Stomach (tissue), 9 donors: ENCODE results near the gene RIMS4. TPM values are rescaled to one million over a fixed set of nuclear protein-coding genes. Genes with fewer than 3 reads are reported as not detected.
A peak's percentile ranks its signal among the peaks of the same experiment; 100 is the strongest.

Experiments
- DNase-seq, 2 donors: peaks; one replicate each; pipeline versions ENCODE4 v3.0.0 to v3.0.0-alpha.2; 2013 to 2019
- H3K27ac ChIP-seq, 5 donors: fragments of 200-600 bp in 4 of 5; sonication (generic) in 4 of 5; one replicate each; pipeline ENCODE4 v1.5.1; 2013 to 2019; ENCODE audit warnings: mild to moderate bottlenecking in 1 of 5, moderate library complexity in 1 of 5
- H3K27me3 ChIP-seq, 3 donors: fragments of 200-600 bp; sonication (generic); one replicate each; pipeline ENCODE4 v1.5.1; 2017 to 2019; ENCODE audit warnings: mixed run types in 1 of 3
- H3K36me3 ChIP-seq, 4 donors: fragments of 200-600 bp; sonication (generic); 1 replicate in 3 of 4; 2 replicates in 1 of 4; pipeline ENCODE4 v1.5.1; 2016 to 2019
- H3K4me1 ChIP-seq, 4 donors: fragments of 200-600 bp; sonication (generic); one replicate each; pipeline ENCODE4 v1.5.1; 2016 to 2019
- H3K4me3 ChIP-seq, 4 donors: fragments of 200-600 bp; sonication (generic) in 3 of 4; one replicate each; pipeline ENCODE4 v1.5.1; 2016 to 2019; ENCODE audit warnings: mild to moderate bottlenecking in 1 of 4
- H3K9me3 ChIP-seq, 4 donors: fragments of 200-600 bp; sonication (generic); one replicate each; pipeline ENCODE4 v1.5.1; 2016 to 2019
- CTCF ChIP-seq, 7 experiments: fragments of 450-650 bp in 4 of 7; fragments of 200-600 bp in 3 of 7; sonication (generic) in 3 of 7; IDR thresholded peaks; one replicate each; pipeline ENCODE4 v1.5.1; 2016 to 2019; ENCODE audit warnings: antibody characterized with exemption in 7 of 7, control low read depth in 2 of 7, mild to moderate bottlenecking in 1 of 7
- EP300 ChIP-seq: sonication (generic); formaldehyde crosslinking; IDR thresholded peaks from one replicate; pipeline ENCODE4 v1.6.1; 2017; ENCODE audit warnings: antibody characterized with exemption
- POLR2A ChIP-seq, 4 donors: fragments of 450-650 bp; IDR thresholded peaks; one replicate each; pipeline ENCODE4 v1.6.1; 2016; ENCODE audit warnings: antibody characterized with exemption in 4 of 4, control low read depth in 2 of 4, mild to moderate bottlenecking in 1 of 4, moderate library complexity in 1 of 4
- POLR2AphosphoS5 ChIP-seq, 3 donors: sonication (generic); formaldehyde crosslinking; IDR thresholded peaks; one replicate each; pipeline ENCODE4 v1.6.1; 2016; ENCODE audit warnings: antibody characterized with exemption in 3 of 3
- WGBS, 5 donors: extraction: QIAGEN DNeasy Blood & Tissue Kit in 3 of 5; methylation state at CpG; one replicate each; pipeline versions ENCODE4 v1.1.5 to v1.1.7; 2013 to 2018; 5-methylcytosine and 5-hydroxymethylcytosine counted together
- intact Hi-C: fragments of 100-400 bp; cut with DNase I; formaldehyde crosslinking; loops from one replicate; pipeline ENCODE4 v1.15.1; 2023; ENCODE audit warnings: low total_unique reads
- polyA plus RNA-seq, 3 donors: library from polyadenylated mRNA; stranded (reverse); fragments of 200-250 nt; gene quantifications; one replicate each; pipeline ENCODE4 v1.2.3, GENCODE V29; 2013
- total RNA-seq, 5 donors: library from RNA; depleted of rRNA; stranded (reverse); fragments of >200 nt; gene quantifications; one replicate each; pipeline versions ENCODE4 v1.1.0 to v1.2.3, GENCODE V29; 2014 to 2016
- donor health status: healthy with polysubstance abuse.
- donor health status: Bipolar disorder and iron deficiency.
- donor health status: healthy.

The RIMS4 gene
- total and polyA plus RNA-seq, 8 donors = 0.55 to 2.2 (median 1.5) TPM; not detected in 2

GRCh38 chr20:44784688-44785087 lies 25.7 kb downstream of the RIMS4 start:
- Histone ChIP-seq H3K27me3 (peaks cover 0 to 20% (median 0%) of the 10 kb centered on the region in 3 donors), H3K4me3 (no peak overlapping the region), H3K9me3 (no peaks in the 10 kb centered on the region), H3K4me1 (no peaks in the 10 kb centered on the region), H3K36me3 (no peaks in the 10 kb centered on the region), H3K27ac (no peak overlapping the region)
- no peak for TF ChIP-seq POLR2A (IDR thresholded peaks at IDR 0.05)
- TF ChIP-seq CTCF (IDR thresholded peaks at IDR 0.05) = no peak
- no peak for DNase-seq
- 68 to 75% (median 73%) methylated on average over 1 of the region's 1 CpG for WGBS, 5 donors
- intact Hi-C loops = no loop called here

- DNase-seq = no peak
- no peaks in the 10 kb centered on the region for H3K9me3 ChIP-seq
- no peak overlapping the region for H3K4me3 ChIP-seq
- H3K27ac ChIP-seq = no peak overlapping the region
- intact Hi-C loops = no loop called here
- no peaks in the 10 kb centered on the region for H3K36me3 ChIP-seq
- peaks cover 0 to 14% (median 2%) of the 10 kb centered on the region in 3 donors for H3K27me3 ChIP-seq
- no peaks in the 10 kb centered on the region for H3K4me1 ChIP-seq
- WGBS, 5 donors = 83 to 88% (median 85%) methylated on average over 3 of the region's 3 CpGs
- TF ChIP-seq POLR2AphosphoS5 (IDR thresholded peaks at IDR 0.05) = no peak
- no peak for TF ChIP-seq POLR2A (IDR thresholded peaks at IDR 0.05)
- no peak for TF ChIP-seq CTCF (IDR thresholded peaks at IDR 0.05)
- TF ChIP-seq EP300 = no peak
Measured at GRCh38 chr20:44781791-44782190, 28.6 kb downstream of the RIMS4 start.

- H3K4me3 ChIP-seq = no peak overlapping the region
- no peaks in the 10 kb centered on the region for H3K9me3 ChIP-seq
- TF ChIP-seq EP300 = no peak
- TF ChIP-seq CTCF (IDR thresholded peaks at IDR 0.05) = no peak
- no peak for TF ChIP-seq POLR2AphosphoS5 (IDR thresholded peaks at IDR 0.05)
- no peak for TF ChIP-seq POLR2A (IDR thresholded peaks at IDR 0.05)
- peaks cover 0 to 13% (median 5%) of the 10 kb centered on the region in 3 donors for H3K27me3 ChIP-seq
- H3K27ac ChIP-seq = no peak overlapping the region
- WGBS, 5 donors = 72 to 84% (median 76%) methylated on average over 3 of the region's 3 CpGs
- H3K36me3 ChIP-seq = no peaks in the 10 kb centered on the region
- no peaks in the 10 kb centered on the region for H3K4me1 ChIP-seq
- intact Hi-C loops = no loop called here
- DNase-seq = no peak
Measured at GRCh38 chr20:44781118-44781517, 29.2 kb downstream of the RIMS4 start.

GRCh38 chr20:44780226-44780625 lies 30.1 kb downstream of the RIMS4 start:
- WGBS, 5 donors = 24 to 34% (median 28%) methylated on average over 5 of the region's 5 CpGs
- Histone ChIP-seq H3K4me1 (no peaks in the 10 kb centered on the region), H3K27ac (no peak overlapping the region), H3K4me3 (no peak overlapping the region), H3K27me3 (peaks cover 0 to 16% (median 5%) of the 10 kb centered on the region in 3 donors), H3K9me3 (no peaks in the 10 kb centered on the region), H3K36me3 (no peaks in the 10 kb centered on the region)
- peak in 1 of 2 donors; percentile 88 for DNase-seq
- TF ChIP-seq POLR2AphosphoS5 (IDR thresholded peaks at IDR 0.05) (no peak), CTCF (IDR thresholded peaks at IDR 0.05) (no peak), POLR2A (IDR thresholded peaks at IDR 0.05) (no peak), EP300 (no peak)
- intact Hi-C loops = no loop called here
